AG09309 (cell line): ENCODE results near the gene SLC22A1.

Source experiments
- DNase-seq: peaks from one replicate; pipeline ENCODE4 v3.0.0-alpha.2; 2010; ENCODE audit warnings: low read depth
- H3K4me3 ChIP-seq: 2 replicates; pipeline ENCODE4 v1.5.1; 2011; ENCODE audit warnings: mild to moderate bottlenecking, low read depth, low read length, moderate library complexity; ENCODE audit not compliant: control insufficient read depth
- CTCF ChIP-seq: IDR thresholded peaks from 2 replicates; pipeline ENCODE4 v1.5.1; 2011; ENCODE audit warnings: mild to moderate bottlenecking, low read depth, low read length, inconsistent platforms; ENCODE audit not compliant: insufficient read depth, control insufficient read depth; ENCODE audit errors: missing control alignments

Gene SLC22A1

DNA sequence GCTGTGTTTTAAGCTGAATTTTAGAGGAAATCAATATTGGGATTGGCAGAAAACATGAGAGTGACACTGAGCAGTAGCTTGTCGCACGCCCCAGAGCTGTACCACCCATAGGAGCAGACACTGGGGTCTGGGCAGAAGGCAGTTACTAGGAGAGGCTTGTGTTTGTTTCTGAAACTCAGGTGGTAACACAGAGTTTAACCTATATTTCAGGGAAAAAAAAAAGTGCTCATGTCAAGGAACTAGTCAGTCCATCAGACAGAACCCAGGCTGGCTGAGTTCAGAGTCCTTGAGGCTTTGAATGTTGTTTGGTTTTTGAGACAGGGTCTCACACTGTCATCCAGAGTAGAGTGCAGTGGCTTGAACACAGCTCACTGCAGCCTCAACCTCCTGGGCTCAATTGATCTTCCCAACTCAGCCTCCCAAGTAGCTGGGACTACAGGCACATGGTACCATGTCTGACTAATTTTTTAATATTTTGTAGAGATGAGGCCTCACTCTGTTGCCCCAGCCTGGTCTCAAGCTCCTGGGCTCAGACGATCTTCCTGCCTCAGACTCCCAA lies 6.6 kb downstream of the SLC22A1 start:
- no peak for DNase-seq
- no peak for TF ChIP-seq CTCF
- no peak overlapping the region for H3K4me3 ChIP-seq

GRCh38 chr6:160128879-160129516 lies 7.4 kb downstream of the SLC22A1 start:
- TF ChIP-seq CTCF = no peak
- DNase-seq = no peak
- no peak overlapping the region for H3K4me3 ChIP-seq

GRCh38 chr6:160129881-160130615 lies 8.4 kb downstream of the SLC22A1 start:
- no peak for TF ChIP-seq CTCF
- DNase-seq = no peak
- H3K4me3 ChIP-seq = no peak overlapping the region

GRCh38 chr6:160130729-160131484 lies 9.3 kb downstream of the SLC22A1 start:
- TF ChIP-seq CTCF = no peak
- H3K4me3 ChIP-seq = no peak overlapping the region
- DNase-seq = no peak

- no peak for TF ChIP-seq CTCF
- H3K4me3 ChIP-seq = no peak overlapping the region
- DNase-seq = no peak
These were observed 10.2 kb downstream of the SLC22A1 start for GRCh38 chr6:160131636-160132296.

DNA sequence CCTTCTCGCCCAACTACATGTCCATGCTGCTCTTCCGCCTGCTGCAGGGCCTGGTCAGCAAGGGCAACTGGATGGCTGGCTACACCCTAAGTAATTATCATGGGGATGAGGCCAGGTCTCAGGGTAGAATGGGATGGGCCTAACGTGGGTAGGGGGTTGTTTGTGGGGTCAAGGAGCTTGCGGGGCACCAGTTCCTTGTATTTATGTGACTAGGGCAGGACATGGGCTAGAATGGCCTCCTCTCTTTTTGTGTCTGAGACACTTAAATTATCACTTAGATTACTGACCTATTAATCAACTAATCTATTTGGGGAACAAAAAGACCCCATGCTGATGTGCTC lies 10.7 kb downstream of the SLC22A1 start:
- DNase-seq = no peak
- no peak overlapping the region for H3K4me3 ChIP-seq
- TF ChIP-seq CTCF = no peak
